Measurements from ENCODE around the gene FGF3.

DNA sequence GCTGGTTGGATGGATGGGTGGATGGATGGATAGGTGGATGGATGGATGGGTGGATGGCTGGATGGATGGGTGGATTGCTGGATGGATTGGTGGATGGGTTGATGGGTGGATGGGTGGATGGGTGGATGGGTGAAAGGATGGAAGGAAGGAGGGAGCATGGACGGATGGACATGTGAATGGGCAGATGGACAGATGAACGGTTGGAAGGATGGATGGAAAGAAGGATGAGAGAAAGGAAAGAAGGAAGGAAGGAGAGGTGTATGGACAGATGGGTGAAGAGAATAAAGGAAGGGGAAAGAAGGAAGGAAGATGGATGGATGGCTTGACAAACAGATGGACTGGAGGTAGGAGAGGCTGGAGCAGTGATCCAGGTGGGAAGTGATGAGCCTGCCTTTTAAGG, 5.4 kb downstream of the FGF3 start:
- TF ChIP-seq, protein P1, sequence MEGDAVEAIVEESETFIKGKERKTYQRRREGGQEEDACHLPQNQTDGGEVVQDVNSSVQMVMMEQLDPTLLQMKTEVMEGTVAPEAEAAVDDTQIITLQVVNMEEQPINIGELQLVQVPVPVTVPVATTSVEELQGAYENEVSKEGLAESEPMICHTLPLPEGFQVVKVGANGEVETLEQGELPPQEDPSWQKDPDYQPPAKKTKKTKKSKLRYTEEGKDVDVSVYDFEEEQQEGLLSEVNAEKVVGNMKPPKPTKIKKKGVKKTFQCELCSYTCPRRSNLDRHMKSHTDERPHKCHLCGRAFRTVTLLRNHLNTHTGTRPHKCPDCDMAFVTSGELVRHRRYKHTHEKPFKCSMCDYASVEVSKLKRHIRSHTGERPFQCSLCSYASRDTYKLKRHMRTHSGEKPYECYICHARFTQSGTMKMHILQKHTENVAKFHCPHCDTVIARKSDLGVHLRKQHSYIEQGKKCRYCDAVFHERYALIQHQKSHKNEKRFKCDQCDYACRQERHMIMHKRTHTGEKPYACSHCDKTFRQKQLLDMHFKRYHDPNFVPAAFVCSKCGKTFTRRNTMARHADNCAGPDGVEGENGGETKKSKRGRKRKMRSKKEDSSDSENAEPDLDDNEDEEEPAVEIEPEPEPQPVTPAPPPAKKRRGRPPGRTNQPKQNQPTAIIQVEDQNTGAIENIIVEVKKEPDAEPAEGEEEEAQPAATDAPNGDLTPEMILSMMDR (IDR thresholded peaks at IDR 0.05): no peak
- no peak for TF ChIP-seq POLR2A (IDR thresholded peaks at IDR 0.05)
